Measurements from ENCODE around the gene TUBGCP3. TPM values are rescaled to one million over a fixed set of nuclear protein-coding genes. Genes with fewer than 3 reads are reported as not detected.
A peak's percentile ranks its signal among the peaks of the same experiment; 100 is the strongest.

The TUBGCP3 gene
- total RNA-seq, 1 donor, result 17.0 TPM

DNA sequence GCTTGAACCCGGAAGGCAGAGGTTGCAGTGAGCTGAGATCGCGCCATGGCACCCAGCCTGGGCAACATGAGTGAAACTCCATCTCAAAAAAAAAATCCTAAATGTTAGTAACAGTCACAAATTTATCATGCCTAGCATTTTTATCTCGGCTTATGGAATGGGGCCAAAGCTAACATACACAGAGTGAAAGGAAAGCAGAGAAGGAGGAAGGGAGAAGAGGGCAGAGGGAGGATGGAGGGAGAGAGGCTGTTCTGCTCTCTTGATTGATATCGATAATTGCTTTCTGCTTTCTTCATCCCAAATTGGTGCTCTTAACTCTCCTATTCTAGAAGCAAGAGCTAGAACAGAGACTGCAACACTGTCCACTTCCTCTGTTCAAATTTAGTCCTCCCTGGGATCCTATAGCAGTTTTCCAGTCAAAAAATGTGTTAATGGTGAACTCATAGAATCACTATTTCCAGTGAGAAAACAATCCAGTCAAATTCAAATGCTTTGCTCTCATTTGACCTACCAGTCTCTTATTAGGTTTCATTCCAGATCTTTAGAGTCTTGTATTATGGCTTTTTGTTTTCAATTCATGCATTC is 15.8 kb upstream of the TUBGCP3 start:
- Histone ChIP-seq H3K79me2 (ENCODE audit: insufficient read depth, low read length) (no peaks in the 10 kb centered on the region), H4K20me1 (ENCODE audit: insufficient read depth, low read length) (no peaks in the 10 kb centered on the region), H3K27me3 (ENCODE audit: insufficient read depth, low read length) (peaks cover 18% of the 10 kb centered on the region), H3K36me3 (ENCODE audit: insufficient read depth, low read length) (no peaks in the 10 kb centered on the region), H3K4me2 (ENCODE audit: insufficient read depth, low read length) (peak overlapping the region; percentile 12), H3K27ac (ENCODE audit: low read depth, low read length) (no peak overlapping the region), H2AFZ (ENCODE audit: low read length) (no peak overlapping the region), H3K4me1 (ENCODE audit: insufficient read depth, low read length) (peaks cover 8% of the 10 kb centered on the region), H3K9me3 (ENCODE audit: low read depth, low read length) (no peaks in the 10 kb centered on the region), H3K4me3 (ENCODE audit: insufficient read depth, low read length) (no peak overlapping the region)
- DNase-seq (ENCODE audit: insufficient read length, low spot score, missing footprints), result peak; percentile 85
- TF ChIP-seq CTCF (IDR thresholded peaks at IDR 0.05; ENCODE audit: extremely low read depth, low read depth, low read length), result no peak

DNA sequence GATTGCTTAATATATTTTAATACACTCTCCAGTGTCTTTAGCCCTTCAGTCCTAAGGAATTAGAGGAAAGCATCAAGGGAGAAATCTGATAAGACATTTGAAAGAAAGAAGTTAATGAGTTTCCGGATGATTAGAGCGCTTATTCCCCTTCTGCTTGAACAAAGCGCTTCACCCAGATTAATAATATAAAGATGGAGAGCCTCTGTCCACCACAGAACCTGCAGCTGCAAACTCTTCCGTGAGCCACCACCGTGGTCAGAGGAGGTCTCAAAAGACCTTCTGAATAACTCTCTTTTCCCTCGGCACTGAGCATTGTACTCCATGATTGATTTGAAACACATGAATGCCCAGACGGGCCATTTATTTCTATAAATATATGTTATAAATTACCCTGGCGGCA is 14.2 kb upstream of the TUBGCP3 start:
- Histone ChIP-seq H3K27ac (ENCODE audit: low read depth, low read length) (no peak overlapping the region), H3K4me3 (ENCODE audit: insufficient read depth, low read length) (no peak overlapping the region), H3K4me2 (ENCODE audit: insufficient read depth, low read length) (no peak overlapping the region), H4K20me1 (ENCODE audit: insufficient read depth, low read length) (no peaks in the 10 kb centered on the region), H3K9me3 (ENCODE audit: low read depth, low read length) (no peaks in the 10 kb centered on the region), H3K27me3 (ENCODE audit: insufficient read depth, low read length) (peaks cover 18% of the 10 kb centered on the region), H3K79me2 (ENCODE audit: insufficient read depth, low read length) (no peaks in the 10 kb centered on the region), H3K36me3 (ENCODE audit: insufficient read depth, low read length) (no peaks in the 10 kb centered on the region), H3K4me1 (ENCODE audit: insufficient read depth, low read length) (peaks cover 8% of the 10 kb centered on the region), H2AFZ (ENCODE audit: low read length) (no peak overlapping the region)
- no peak for DNase-seq (ENCODE audit: insufficient read length, low spot score, missing footprints)
- TF ChIP-seq CTCF (IDR thresholded peaks at IDR 0.05; ENCODE audit: extremely low read depth, low read depth, low read length), result no peak

- TF ChIP-seq CTCF (IDR thresholded peaks at IDR 0.05; ENCODE audit: extremely low read depth, low read depth, low read length), result no peak
- no peak overlapping the region for H3K4me3 ChIP-seq (ENCODE audit: insufficient read depth, low read length)
- no peaks in the 10 kb centered on the region for H4K20me1 ChIP-seq (ENCODE audit: insufficient read depth, low read length)
- no peak for DNase-seq (ENCODE audit: insufficient read length, low spot score, missing footprints)
- no peak overlapping the region for H3K27ac ChIP-seq (ENCODE audit: low read depth, low read length)
- no peaks in the 10 kb centered on the region for H3K79me2 ChIP-seq (ENCODE audit: insufficient read depth, low read length)
- no peak overlapping the region for H2AFZ ChIP-seq (ENCODE audit: low read length)
- no peaks in the 10 kb centered on the region for H3K9me3 ChIP-seq (ENCODE audit: low read depth, low read length)
- H3K4me2 ChIP-seq (ENCODE audit: insufficient read depth, low read length), result no peak overlapping the region
- no peaks in the 10 kb centered on the region for H3K36me3 ChIP-seq (ENCODE audit: insufficient read depth, low read length)
- H3K27me3 ChIP-seq (ENCODE audit: insufficient read depth, low read length), result peaks cover 18% of the 10 kb centered on the region
- H3K4me1 ChIP-seq (ENCODE audit: insufficient read depth, low read length), result peaks cover 8% of the 10 kb centered on the region
Measured at GRCh38 chr13:112601371-112601770, 13.4 kb upstream of the TUBGCP3 start.

DNA sequence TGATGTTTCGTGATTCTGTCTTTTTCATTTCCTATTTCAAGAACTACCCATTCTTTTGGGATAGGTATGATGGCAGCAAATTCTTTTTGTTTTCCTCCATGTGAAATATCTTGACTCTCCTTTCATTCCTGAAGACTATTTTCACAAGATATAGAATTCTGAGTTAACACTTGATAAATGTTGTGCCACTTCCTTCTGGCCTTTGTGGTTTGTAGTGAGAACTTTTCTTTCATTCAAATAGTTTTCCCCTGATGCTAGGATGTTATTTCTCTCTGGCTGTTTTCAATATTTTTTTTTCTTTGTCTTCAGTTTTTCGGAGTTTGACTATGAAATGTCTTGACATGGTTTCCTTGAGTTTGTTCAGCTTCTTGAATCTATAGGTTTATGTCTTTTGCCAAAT is 8.3 kb upstream of the TUBGCP3 start:
- no peaks in the 10 kb centered on the region for H3K36me3 ChIP-seq (ENCODE audit: insufficient read depth, low read length)
- TF ChIP-seq CTCF (IDR thresholded peaks at IDR 0.05; ENCODE audit: extremely low read depth, low read depth, low read length), result no peak
- H3K9me3 ChIP-seq (ENCODE audit: low read depth, low read length), result no peaks in the 10 kb centered on the region
- H3K4me2 ChIP-seq (ENCODE audit: insufficient read depth, low read length), result no peak overlapping the region
- H3K27ac ChIP-seq (ENCODE audit: low read depth, low read length), result no peak overlapping the region
- no peaks in the 10 kb centered on the region for H4K20me1 ChIP-seq (ENCODE audit: insufficient read depth, low read length)
- no peaks in the 10 kb centered on the region for H3K79me2 ChIP-seq (ENCODE audit: insufficient read depth, low read length)
- H3K4me1 ChIP-seq (ENCODE audit: insufficient read depth, low read length), result no peaks in the 10 kb centered on the region
- H3K27me3 ChIP-seq (ENCODE audit: insufficient read depth, low read length), result peaks cover 11% of the 10 kb centered on the region
- DNase-seq (ENCODE audit: insufficient read length, low spot score, missing footprints), result no peak
- no peak overlapping the region for H2AFZ ChIP-seq (ENCODE audit: low read length)
- H3K4me3 ChIP-seq (ENCODE audit: insufficient read depth, low read length), result no peak overlapping the region

All from osteoblast (primary cell).